Parathyroid adenoma (tissue), 2 donors: Measurements from ENCODE around the gene LGR5.

ENCODE experiments used
- H2AFZ ChIP-seq: fragments of 300-600 bp; sonication (generic); one replicate; pipeline ENCODE4 v1.7.0; 2017; ENCODE audit warnings: antibody characterized with exemption, mild to moderate bottlenecking
- H3K27ac ChIP-seq: fragments of 300-600 bp; sonication (generic); one replicate; pipeline ENCODE4 v1.7.0; 2017
- H3K27me3 ChIP-seq: fragments of 300-600 bp; sonication (generic); one replicate; pipeline ENCODE4 v1.7.0; 2017; ENCODE audit warnings: low read length; ENCODE audit not compliant: control insufficient read depth, insufficient read depth
- H3K36me3 ChIP-seq: fragments of 300-600 bp; sonication (generic); one replicate; pipeline ENCODE4 v1.7.0; 2017; ENCODE audit warnings: low read length; ENCODE audit not compliant: control insufficient read depth, insufficient read depth
- H3K4me1 ChIP-seq: fragments of 300-600 bp; sonication (generic); one replicate; pipeline ENCODE4 v1.7.0; 2017; ENCODE audit warnings: control low read depth
- H3K4me2 ChIP-seq: fragments of 300-600 bp; sonication (generic); one replicate; pipeline ENCODE4 v1.7.0; 2017; ENCODE audit warnings: low read length
- H3K4me3 ChIP-seq: fragments of 300-600 bp; sonication (generic); one replicate; pipeline ENCODE4 v1.7.0; 2017; ENCODE audit warnings: low read depth, low read length
- H3K79me2 ChIP-seq: fragments of 300-600 bp; sonication (generic); one replicate; pipeline ENCODE4 v1.7.0; 2017; ENCODE audit warnings: control low read depth
- H3K9ac ChIP-seq: fragments of 300-600 bp; sonication (generic); one replicate; pipeline ENCODE4 v1.7.0; 2017; ENCODE audit warnings: mild to moderate bottlenecking
- H3K9me3 ChIP-seq: fragments of 300-600 bp; sonication (generic); one replicate; pipeline ENCODE4 v1.7.0; 2017; ENCODE audit warnings: low read length; ENCODE audit not compliant: control insufficient read depth
- TF ChIP-seq, protein P1 (sequence below): fragments of 300-600 bp; sonication (generic); IDR thresholded peaks from one replicate; pipeline ENCODE4 v1.7.0; 2017; ENCODE audit warnings: antibody characterized with exemption, mild to moderate bottlenecking
- donor health status: primary hyperparathyroidism.

The LGR5 gene

DNA sequence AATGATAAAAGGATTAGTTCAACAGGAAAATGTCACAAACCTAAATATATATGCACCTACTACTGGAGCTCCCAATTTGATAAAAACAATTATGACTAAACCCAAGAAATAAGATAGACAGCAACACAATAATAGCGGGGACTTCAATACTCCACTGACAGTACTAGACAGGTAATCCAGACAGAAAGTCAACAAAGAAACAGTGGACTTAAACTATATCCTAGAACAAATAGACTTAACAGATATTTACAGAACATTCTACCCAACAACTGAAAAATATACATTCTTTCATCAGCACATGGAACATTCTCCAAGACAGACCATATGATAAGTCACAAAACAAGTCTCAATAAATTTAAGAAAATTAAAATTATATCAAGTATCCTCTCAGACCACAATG, 28.0 kb upstream of the LGR5 start:
- no peak overlapping the region for H3K27ac ChIP-seq

DNA sequence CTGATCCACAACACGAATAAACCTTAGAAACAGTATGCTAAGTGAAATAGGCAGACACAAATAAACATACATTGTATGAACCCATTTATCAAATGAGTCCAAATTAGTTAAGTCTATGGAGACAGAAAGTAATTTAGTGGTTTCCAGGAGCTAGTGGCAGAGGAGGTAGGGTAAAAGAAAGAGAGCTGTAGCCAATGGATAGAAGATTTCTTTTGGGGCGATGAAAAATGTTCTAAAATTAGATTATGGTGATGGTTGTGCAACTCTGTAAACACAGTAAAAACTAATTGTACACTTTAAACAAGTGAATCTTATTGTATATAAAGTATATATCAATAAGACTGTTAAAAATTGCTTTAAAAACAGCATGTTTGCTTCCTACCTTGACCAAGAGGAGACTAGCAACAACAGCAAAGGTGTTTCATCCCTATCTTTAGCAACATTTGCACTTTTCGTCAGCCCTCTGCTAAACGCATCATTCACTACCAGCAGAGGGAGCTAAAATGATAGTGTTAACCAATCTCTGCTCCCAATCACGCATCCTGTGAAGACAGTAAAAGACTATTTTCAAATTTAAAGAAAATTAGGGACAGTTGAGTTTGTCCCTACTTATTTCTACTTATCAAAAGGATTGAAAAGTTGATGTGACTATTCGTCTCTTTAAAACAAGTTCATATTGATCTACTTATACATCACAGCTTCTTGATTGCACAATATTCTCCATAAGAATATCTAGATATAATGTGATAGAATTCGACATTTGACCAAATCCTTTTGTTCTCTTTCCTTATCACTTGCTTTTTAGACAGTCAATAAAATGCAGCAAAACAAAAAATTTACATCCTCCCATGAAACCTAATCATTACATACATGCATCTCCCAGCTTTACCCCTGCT, 24.0 kb upstream of the LGR5 start:
- Histone ChIP-seq H3K9me3 (no peaks in the 10 kb centered on the region), H3K27ac (no peak overlapping the region), H3K27me3 (no peaks in the 10 kb centered on the region), H3K4me3 (no peak overlapping the region), H2AFZ (no peak overlapping the region), H3K79me2 (no peaks in the 10 kb centered on the region), H3K9ac (no peak overlapping the region), H3K4me2 (no peak overlapping the region), H3K4me1 (no peaks in the 10 kb centered on the region), H3K36me3 (no peaks in the 10 kb centered on the region)
- TF ChIP-seq, protein P1, sequence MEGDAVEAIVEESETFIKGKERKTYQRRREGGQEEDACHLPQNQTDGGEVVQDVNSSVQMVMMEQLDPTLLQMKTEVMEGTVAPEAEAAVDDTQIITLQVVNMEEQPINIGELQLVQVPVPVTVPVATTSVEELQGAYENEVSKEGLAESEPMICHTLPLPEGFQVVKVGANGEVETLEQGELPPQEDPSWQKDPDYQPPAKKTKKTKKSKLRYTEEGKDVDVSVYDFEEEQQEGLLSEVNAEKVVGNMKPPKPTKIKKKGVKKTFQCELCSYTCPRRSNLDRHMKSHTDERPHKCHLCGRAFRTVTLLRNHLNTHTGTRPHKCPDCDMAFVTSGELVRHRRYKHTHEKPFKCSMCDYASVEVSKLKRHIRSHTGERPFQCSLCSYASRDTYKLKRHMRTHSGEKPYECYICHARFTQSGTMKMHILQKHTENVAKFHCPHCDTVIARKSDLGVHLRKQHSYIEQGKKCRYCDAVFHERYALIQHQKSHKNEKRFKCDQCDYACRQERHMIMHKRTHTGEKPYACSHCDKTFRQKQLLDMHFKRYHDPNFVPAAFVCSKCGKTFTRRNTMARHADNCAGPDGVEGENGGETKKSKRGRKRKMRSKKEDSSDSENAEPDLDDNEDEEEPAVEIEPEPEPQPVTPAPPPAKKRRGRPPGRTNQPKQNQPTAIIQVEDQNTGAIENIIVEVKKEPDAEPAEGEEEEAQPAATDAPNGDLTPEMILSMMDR = peak; percentile 66

More for the DNA sequence above, 28.0 kb upstream of the LGR5 start:
- no peaks in the 10 kb centered on the region for H3K79me2 ChIP-seq
- no peak overlapping the region for H3K9ac ChIP-seq
- TF ChIP-seq, protein P1 = no peak
- no peaks in the 10 kb centered on the region for H3K4me1 ChIP-seq
- no peak overlapping the region for H2AFZ ChIP-seq
- no peak overlapping the region for H3K4me2 ChIP-seq
- no peaks in the 10 kb centered on the region for H3K36me3 ChIP-seq
- H3K9me3 ChIP-seq = no peaks in the 10 kb centered on the region
- H3K27me3 ChIP-seq = no peaks in the 10 kb centered on the region
- H3K4me3 ChIP-seq = no peak overlapping the region

DNA sequence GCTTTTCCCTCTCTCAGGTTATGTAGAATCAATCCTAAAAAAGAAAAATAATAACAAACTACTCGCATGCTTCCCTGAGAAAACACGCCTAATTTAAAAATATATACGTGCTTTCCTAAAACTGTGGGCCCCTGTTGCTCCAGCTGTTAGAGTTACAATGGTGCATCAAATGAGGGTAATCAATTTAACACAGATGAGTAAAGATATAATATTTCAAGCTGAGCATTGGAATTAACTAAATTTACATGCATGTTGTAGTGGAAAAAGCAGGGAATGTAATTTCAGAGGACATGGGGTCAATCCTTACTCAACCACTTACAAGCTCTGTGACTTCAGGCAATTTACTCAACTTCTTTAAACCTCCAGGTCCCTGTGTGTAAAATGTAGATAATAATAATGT, 22.4 kb upstream of the LGR5 start:
- H3K79me2 ChIP-seq = no peaks in the 10 kb centered on the region
- no peak overlapping the region for H3K27ac ChIP-seq
- no peak overlapping the region for H3K4me3 ChIP-seq
- no peak overlapping the region for H3K9ac ChIP-seq
- no peak overlapping the region for H2AFZ ChIP-seq
- H3K27me3 ChIP-seq = no peaks in the 10 kb centered on the region
- H3K36me3 ChIP-seq = no peaks in the 10 kb centered on the region
- no peaks in the 10 kb centered on the region for H3K4me1 ChIP-seq
- TF ChIP-seq, protein P1 = no peak
- no peaks in the 10 kb centered on the region for H3K9me3 ChIP-seq
- no peak overlapping the region for H3K4me2 ChIP-seq

GRCh38 chr12:71420775-71421406, 18.7 kb upstream of the LGR5 start:
- H3K79me2 ChIP-seq = no peaks in the 10 kb centered on the region
- H3K4me3 ChIP-seq = no peak overlapping the region
- H3K27me3 ChIP-seq = no peaks in the 10 kb centered on the region
- H3K36me3 ChIP-seq = no peaks in the 10 kb centered on the region
- no peak overlapping the region for H3K27ac ChIP-seq
- TF ChIP-seq, protein P1 = no peak
- H3K4me2 ChIP-seq = no peak overlapping the region
- H3K9ac ChIP-seq = no peak overlapping the region
- no peak overlapping the region for H2AFZ ChIP-seq
- no peaks in the 10 kb centered on the region for H3K4me1 ChIP-seq
- H3K9me3 ChIP-seq = no peaks in the 10 kb centered on the region
